Stimulated activated CD8-positive, alpha-beta memory T cell treated with anti-CD3 and anti-CD28 coated beads, Interleukin-4, amount 100 ng/mL, for 1 hour (primary cell): ENCODE measurements around the gene SUOX.
A peak's percentile ranks its signal among the peaks of the same experiment; 100 is the strongest.
"Not testable (repeated sequence)": the region's sequence is repeated elsewhere in the genome, so short reads cannot be mapped to it uniquely, and the experiment has no call there.

Experiments used
- DNase-seq, 2 donors: peaks; one replicate each; pipeline ENCODE4 v3.0.0-alpha.2; 2020; ENCODE audit warnings: low read depth in 2 of 2, low spot score in 1 of 2

Gene SUOX

DNA sequence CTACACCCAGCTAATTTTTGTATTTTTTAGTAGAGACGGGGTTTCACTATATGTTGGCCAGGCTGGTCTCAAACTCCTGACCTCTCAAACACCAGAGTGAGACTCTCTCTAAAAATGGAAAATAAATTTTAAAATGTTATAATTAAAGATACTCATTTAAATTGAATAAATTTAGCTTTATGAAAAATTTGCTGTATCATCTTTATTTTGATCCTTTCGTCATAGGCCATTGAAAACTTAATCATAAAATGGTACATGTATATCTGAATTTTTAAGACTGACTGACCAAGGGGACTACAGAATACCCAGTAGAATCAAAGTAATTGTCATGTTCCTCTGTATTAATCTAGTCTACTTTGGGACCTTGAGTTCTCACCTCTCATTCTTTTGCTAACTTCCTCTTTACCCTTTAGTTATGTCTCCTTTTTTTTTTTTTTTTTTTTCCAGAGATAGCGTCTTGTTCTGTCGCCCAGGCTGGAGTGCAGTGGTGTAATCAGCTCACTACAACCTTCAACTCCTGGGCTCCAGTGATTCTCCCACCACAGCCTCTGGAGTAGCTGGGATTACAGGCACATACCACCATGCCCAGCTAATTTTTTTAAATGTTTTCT, 13.7 kb upstream of the SUOX start:
- DNase-seq: no peak

GRCh38 chr12:55984861-55985260, 12.2 kb upstream of the SUOX start:
- DNase-seq: no peak

- no peak for DNase-seq
Observed at GRCh38 chr12:55985341-55985740, 11.7 kb upstream of the SUOX start.

DNA sequence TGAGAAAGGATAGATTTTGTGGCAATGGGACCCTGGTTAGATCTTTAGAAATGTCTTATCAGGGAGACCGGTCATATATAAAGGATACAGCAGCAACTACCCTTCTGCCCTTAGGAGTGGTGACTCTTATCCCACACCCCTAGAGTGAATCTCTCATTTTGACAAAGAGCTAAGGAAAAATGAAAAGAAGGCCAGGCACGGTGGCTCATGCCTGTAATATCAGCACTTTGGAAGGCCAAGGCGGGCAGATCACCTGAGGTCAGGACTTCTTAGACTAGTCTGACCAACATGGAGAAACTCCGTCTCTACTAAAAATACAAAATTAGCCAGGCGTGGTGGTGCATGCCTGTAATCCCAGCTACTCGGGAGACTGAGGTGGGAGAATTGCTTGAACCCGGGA, 11.1 kb upstream of the SUOX start:
- not testable (repeated sequence) for DNase-seq

DNA sequence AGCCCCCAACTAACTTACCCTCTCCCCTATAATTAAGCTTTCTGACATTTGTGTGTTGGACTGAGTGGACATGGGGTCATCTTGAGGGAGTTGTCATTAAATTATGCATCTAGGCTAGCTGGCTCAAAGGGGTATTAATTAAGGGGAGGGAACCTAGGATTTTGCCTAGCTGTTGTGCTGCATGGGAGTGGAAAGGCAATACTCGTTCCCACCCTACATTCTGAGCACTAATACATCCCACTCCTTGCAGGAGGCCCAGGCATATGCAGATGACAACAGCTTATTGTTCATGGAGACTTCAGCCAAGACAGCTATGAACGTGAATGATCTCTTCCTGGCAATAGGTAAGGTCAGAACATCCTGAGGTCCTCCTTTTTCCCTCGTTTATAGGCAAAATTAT, 6.0 kb upstream of the SUOX start:
- DNase-seq: no peak

DNA sequence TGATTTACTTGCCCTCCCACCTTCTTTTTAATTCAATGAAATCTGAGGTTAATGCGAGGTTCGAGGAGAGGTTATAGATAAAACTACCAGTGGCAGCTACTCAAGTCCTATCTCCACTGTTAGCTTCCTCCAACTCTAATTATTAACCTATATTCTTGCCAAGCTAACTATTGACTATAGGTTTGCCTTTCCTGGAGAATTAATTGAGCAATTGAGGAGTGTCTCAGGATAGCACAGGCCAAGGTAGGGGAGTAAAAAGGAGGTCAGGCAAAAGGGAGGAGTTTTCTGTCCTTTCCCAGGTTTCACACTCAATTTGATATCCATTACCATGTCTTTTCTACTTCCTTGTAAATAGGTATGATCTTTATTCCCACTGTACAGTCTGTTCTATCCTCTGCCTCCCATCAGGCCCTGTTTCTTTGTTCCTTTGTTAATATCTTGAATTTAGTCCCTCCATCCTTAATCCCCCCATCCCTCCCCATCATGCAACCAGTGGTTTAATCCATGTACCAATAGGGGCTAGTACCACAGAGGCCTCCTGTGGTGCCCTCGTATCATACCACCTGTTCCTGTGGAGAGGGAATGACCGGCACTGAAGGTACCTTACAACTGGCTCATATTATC, 3.7 kb upstream of the SUOX start:
- DNase-seq: no peak

DNA sequence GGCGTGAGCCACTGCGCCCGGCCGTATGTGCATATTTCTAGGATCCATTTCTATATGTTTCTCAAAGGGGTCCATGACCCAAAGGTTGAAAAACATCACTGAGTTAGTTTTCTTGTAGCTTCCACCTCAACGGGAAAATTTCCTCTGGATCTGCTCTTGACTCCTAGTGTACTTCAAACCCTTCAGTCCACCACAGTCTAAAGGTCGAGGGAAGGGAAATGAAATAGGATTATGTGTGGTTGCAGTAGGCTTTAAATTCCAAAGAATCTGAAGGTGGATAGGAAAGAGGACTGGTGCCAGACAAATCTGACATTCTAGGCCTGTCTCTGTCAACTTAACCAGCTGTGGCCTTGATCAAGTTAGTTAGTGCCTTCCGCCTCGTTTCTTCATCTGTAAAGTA, 1.7 kb upstream of the SUOX start:
- DNase-seq: no peak

- DNase-seq: peak; percentile 36 to 45
Observed at GRCh38 chr12:55996201-55996714, 818 bp upstream of the SUOX start.

GRCh38 chr12:55997535-55997859, 421 bp downstream of the SUOX start:
- no peak for DNase-seq

DNA sequence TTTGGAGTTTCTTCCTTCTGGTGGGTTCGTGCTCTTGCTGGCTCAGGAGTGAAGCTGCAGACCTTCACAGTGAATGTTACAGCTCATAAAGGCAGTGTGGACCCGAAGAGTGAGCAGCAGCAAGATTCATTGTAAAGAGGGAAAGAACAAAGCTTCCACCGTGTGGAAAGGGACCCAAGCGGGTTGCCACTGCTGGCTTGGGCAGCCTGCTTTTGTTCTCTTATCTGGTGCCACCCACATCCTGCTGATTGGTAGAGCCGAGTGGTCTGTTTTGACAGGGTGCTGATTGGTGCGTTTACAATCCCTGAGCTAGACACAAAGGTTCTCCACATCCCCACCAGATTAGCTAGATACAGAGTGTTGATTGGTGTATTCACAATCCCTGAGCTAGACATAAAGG, 2.4 kb downstream of the SUOX start:
- DNase-seq: not testable (repeated sequence)

DNA sequence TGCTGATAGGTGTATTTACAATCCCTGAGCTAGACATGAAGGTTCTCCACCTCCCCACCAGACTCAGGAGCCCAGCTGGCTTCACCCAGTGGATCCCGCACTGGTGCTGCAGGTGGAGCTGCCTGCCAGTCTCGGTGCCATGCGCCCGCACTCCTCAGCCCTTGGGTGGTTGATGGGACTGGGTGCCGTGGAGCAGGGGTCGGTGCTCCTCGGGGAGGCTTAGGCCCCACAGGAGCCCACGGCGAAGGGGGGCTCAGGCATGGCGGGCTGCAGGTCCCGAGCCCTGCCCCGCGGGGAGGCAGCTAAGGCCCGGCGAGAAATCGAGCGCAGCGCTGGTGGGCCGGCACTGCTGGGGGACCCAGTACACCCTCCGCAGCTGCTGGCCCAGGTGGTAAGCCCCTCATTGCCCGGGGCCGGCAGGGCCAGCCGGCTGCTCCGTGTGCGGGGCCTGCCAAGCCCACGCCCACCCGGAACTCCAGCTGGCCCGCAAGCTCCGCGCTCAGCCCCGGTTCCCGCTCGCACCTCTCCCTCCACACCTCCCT, 3.0 kb downstream of the SUOX start:
- not testable (repeated sequence) for DNase-seq

DNA sequence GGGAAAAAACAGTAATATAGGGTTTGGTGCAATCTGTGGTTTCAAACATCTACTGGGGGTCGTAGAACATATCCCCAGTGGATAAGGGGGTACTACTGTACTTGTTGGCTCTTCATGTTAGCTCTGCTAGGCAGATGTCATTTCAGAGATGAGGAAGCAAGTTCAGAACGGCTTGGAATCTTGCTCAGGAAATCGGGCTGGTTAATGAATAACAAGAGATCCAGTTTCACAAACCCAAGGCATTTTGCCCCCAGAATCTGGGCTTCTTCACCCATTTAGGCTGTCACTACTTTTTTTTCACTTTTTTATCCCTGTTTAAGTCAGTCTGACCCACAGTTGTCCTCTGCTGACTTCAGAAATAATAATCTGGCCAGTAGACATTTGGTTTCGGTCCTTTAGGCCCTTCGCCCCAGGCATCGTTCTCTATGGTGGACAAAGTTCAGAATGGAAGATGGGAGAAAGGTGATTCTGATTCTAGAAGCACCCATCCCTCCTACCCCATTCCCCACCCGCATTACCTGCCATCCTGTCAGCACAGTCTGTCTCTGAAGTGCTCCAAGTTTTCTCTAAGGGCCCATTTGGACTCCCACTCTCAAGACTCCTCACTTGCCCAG, 4.5 kb downstream of the SUOX start:
- no peak for DNase-seq

GRCh38 chr12:56003376-56003775, 6.3 kb downstream of the SUOX start:
- DNase-seq: not testable (repeated sequence)

DNA sequence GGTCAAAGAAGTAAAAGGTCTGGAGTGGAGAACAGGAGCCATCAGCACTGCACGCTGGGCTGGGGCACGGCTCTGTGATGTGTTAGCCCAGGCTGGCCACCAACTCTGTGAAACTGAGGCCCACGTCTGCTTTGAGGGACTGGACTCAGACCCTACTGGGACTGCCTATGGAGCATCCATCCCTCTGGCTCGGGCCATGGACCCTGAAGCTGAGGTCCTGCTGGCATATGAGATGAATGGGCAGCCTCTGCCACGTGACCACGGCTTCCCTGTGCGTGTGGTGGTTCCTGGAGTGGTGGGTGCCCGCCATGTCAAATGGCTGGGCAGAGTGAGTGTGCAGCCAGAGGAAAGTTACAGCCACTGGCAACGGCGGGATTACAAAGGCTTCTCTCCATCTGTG, 7.1 kb downstream of the SUOX start:
- no peak for DNase-seq

DNA sequence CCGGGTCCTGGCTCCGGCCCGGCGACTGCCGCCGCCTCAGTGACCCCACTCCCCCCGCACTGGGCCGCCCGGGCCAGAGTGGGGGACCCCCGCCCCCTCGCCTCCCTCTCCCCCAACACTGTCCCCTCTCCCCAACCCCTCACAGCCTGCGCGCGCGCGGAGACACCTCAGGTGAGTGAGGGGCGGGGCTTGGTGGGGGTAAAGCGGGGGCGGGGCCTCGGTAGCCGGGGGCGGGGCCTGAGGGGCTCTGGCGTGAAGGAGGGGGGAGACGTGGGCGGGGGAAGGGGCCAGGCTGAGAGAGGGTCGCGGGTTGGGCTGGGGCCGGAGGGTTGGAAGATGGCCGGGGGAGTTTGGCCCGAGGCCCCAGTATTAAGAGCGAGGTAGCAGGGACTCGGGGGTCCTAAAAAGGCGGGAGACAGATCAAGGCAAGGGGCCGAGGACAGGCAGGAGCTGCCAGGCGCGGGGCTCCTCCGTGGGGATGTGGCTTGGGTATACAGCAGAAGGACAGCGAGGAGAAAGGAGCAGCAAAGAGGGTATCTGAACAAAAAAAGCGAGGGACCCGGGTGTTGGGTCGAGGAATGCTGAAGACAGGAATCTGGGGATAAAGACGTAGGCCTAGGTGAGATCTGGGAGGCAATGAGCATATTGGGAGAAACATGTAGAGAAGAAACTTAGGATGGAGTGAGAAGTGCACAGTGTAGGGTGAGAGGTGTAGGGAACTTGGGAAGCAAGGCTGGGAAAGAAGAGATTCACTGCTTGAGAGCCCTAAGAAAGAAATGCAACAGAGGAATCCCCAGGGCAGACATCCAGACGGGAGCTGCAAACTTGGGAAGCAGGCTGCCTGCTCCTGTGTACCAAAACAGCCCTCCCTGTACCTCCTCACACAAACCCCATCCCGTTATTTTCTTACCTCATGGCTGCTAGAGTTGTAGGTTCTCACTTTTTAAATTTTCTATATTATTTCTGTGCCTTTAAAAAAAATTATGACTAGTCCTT, 10.8 kb downstream of the SUOX start:
- DNase-seq: peak; percentile 46 to 51

- no peak for DNase-seq
Observed at GRCh38 chr12:56010111-56010570, 13.1 kb downstream of the SUOX start.

- no peak for DNase-seq
Observed at GRCh38 chr12:56011509-56012090, 14.5 kb downstream of the SUOX start.

DNA sequence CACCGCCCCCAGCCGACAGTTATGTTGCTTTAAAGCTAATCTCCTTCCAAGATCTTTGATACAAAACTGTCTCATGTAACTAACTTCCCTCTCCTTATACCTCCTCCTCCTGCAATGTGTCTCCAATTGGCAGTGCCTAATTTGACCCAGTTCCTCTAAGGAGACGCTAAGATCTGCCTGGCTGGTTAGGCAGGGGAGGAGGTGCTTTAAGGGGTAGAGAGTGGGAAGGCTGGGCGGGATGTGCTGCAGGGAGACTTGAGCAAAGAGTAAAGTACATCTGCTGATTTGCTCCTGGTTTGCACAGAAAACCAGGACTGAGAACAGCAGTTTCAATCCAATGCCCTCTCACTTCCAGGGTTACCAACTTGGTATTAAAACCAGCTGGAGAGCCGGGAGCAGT, 16.4 kb downstream of the SUOX start:
- no peak for DNase-seq

DNA sequence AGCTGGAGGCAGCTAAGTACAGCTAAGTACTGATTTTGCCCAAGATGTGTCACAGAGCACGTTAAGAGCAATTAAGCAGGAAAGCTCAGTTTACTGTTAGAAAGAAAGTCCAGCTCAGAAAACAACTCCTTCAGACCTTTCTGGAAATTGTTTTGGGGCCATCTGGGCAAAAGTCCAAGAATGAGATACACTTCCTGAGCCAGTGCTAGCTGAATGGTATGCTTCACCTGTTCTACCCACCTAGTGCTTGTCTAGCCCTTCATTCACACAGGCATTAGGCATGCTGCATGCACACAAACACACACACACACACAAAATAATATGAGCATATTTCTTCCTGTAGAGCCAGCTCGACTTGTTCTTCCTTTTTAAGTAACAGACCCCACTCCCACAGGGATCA, 17.1 kb downstream of the SUOX start:
- no peak for DNase-seq

DNA sequence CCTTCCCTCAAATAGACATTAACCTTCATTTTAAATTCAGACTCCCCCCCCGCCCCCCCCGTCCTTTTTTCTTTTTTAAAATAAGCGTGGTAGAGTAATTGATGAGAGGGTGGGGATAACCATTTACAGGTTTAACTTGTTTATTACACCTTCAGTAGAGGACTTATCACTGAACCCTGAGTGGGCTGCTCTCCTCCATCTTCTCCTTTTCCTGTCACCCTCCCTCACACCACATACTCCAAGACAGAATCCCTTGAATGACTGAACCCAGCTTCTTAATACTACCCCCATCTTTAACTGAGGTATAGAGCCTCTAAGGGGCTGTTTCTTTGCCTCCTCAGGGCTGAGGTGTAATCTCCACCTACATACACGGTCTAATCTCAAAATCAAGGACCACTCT, 20.1 kb downstream of the SUOX start:
- no peak for DNase-seq

DNA sequence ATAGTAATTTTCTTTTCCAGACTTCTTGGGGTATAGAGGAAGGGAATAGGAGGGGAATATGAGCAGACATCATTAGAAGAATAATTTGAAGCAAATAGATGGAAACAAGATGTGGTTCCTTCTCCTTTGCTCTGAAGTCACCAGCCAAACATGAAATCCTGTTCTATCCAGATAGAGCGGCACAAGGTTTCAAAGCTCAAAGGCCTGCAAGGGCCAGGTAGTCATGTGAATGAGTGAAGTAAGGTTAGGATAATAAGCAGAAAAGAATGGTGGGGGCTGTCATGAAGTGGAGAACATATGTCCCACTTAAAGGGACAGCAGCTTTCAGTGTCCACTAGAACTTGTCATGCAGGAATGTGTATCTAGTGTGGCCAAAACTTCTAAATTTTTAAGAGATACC, 21.3 kb downstream of the SUOX start:
- no peak for DNase-seq
